HG03066 (cell line): ENCODE data around the gene SSH3.

Experiments
- ATAC-seq: cut with Tn5 transposase; IDR thresholded peaks from one replicate; pipeline ENCODE4 v1.9.1; 2021; ENCODE audit warnings: low read depth; ENCODE audit not compliant: unreplicated experiment

The SSH3 gene

GRCh38 chr11:67323526-67323925, 20.2 kb downstream of the SSH3 start:
- ATAC-seq, result no peak

GRCh38 chr11:67332081-67332691, 28.9 kb downstream of the SSH3 start:
- ATAC-seq, result no peak

GRCh38 chr11:67337257-67337656, 33.9 kb downstream of the SSH3 start:
- ATAC-seq, result no peak

- ATAC-seq, result no peak
These were observed 40.9 kb downstream of the SSH3 start for GRCh38 chr11:67344264-67344663.

GRCh38 chr11:67345247-67345919, 42.1 kb downstream of the SSH3 start:
- no peak for ATAC-seq

GRCh38 chr11:67345920-67346819, 42.8 kb downstream of the SSH3 start:
- ATAC-seq, result no peak

GRCh38 chr11:67347964-67348749, 44.8 kb downstream of the SSH3 start:
- no peak for ATAC-seq

- ATAC-seq, result no peak
These were observed 45.7 kb downstream of the SSH3 start for GRCh38 chr11:67349036-67349435.

GRCh38 chr11:67349457-67349856, 46.1 kb downstream of the SSH3 start:
- no peak for ATAC-seq

- no peak for ATAC-seq
These were observed 46.7 kb downstream of the SSH3 start for GRCh38 chr11:67349928-67350465.

- ATAC-seq, result no peak
These were observed 48.1 kb downstream of the SSH3 start for GRCh38 chr11:67351275-67352005.

GRCh38 chr11:67352546-67353316, 49.4 kb downstream of the SSH3 start:
- peak; percentile 10 for ATAC-seq

- peak; percentile 66 for ATAC-seq
These were observed 50.2 kb downstream of the SSH3 start, which contains the start of gene POLD4 for GRCh38 chr11:67353317-67354074. Gene POLD4 (minus strand): TSS chr11:67353546. CDS start chr11:67353399, 147 bp downstream.

- no peak for ATAC-seq
These were observed 51.0 kb downstream of the SSH3 start for GRCh38 chr11:67354075-67355022.

GRCh38 chr11:67355023-67355793, 51.9 kb downstream of the SSH3 start:
- no peak for ATAC-seq

GRCh38 chr11:67355794-67356386, 52.6 kb downstream of the SSH3 start:
- no peak for ATAC-seq
